ENCODE measurements around the gene LTA4H. TPM values are rescaled to one million over a fixed set of nuclear protein-coding genes. Genes with fewer than 3 reads are reported as not detected.
"Not testable (repeated sequence)": the region's sequence is repeated elsewhere in the genome, so short reads cannot be mapped to it uniquely, and the experiment has no call there.

Gene LTA4H
- total RNA-seq, 8 experiments from 2014 or later, result 56.7 to 258 (median 66.9) TPM

DNA sequence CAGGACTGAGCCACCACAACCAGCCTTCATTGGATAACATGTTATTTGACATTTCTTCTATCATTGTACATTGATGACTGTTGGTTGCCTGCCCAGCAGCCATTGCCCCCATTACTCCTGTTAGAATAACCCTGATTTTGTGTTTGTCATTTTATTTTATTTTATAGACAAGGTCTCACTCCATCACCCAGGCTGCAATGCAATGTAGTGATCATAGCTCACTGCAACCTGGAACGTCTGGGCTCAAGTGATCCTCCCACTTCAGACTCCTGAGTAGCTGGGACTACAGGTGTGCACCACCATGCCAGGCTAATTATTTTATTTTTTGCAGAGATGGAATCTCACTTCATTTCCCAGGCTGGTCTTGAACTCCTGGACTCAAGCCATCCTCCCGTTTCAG, 33.2 kb upstream of the LTA4H start:
- no peak overlapping the region for H3K27ac ChIP-seq
- no peak overlapping the region for H3K4me3 ChIP-seq
- H3K4me1 ChIP-seq (replicated peaks in 1 of 2), result peaks cover 4 to 7% of the 10 kb centered on the region in 2 donors
- 0 to 100% (median 65%) methylated on average over 1 to 2 of the region's 2 CpGs; no CpG with 5 or more reads in 2 of the 10 experiments for WGBS, 10 experiments
- in situ Hi-C loops (cut with MboI; ENCODE audit: low pct_unique_long_range_greater_than_20kb in 2 of 9, low sequenced_read_pairs in 9 of 9, unreplicated experiment in 9 of 9), result loop anchor here (10.0 to 25.0 kb wide), 5 partner anchors 144 to 446 kb away; partner anchors contain the start of gene CDK17 (in 1 of the 9)
- ATAC-seq (replicated peaks in 6 of 8), result no peak

DNA sequence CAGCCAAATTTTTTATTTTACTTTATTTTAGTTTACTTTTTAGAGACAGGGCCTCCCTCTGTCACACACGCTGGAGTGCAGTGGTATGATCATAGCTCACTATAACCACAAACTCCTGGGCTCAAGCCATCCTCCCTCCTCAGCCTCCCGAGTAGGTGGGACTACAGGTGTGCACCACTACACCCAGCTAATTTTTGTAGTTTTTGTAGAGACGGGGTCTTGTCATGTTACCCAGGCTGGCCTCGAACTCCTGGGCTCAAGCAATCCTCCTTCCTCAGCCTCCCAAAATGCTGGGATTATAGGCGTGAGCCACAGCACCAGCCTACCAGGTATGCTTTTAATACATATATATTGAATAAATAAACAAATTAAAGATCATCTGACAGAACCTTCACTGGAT, 32.7 kb upstream of the LTA4H start:
- H3K27ac ChIP-seq, result no peak overlapping the region
- no peak overlapping the region for H3K4me3 ChIP-seq
- 70 to 97% (median 77%) methylated on average over 2 to 5 of the region's 5 CpGs; no CpG with 5 or more reads in 2 of the 10 experiments for WGBS, 10 experiments
- ATAC-seq (replicated peaks in 6 of 8), result no peak
- peaks cover 4 to 7% of the 10 kb centered on the region in 2 donors for H3K4me1 ChIP-seq (replicated peaks in 1 of 2)
- in situ Hi-C loops (cut with MboI; ENCODE audit: low pct_unique_long_range_greater_than_20kb in 2 of 9, low sequenced_read_pairs in 9 of 9, unreplicated experiment in 9 of 9), result loop anchor here (10.0 to 25.0 kb wide), 5 partner anchors 144 to 447 kb away; partner anchors contain the start of gene CDK17 (in 1 of the 9)

DNA sequence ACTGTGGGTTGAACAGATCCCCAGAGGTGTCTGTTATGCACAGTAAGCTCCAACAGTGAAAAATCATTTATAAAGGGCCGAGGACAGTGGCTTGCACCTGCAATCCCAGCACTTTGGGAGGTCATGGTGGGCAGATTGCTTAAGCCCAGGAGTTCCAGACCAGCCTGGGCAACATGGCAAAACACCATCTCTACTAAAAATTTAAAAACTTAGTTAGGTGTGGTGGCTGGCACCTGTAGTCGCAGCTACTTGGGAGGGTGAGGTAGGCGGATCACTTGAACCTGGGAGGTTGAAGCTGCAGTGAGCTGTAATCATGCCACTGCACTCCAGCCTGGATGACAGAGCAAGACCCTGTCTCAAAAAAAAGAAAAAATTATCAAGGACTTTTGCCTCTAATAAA, 30.4 kb upstream of the LTA4H start:
- not testable (repeated sequence) for H3K27ac ChIP-seq; H3K4me1 ChIP-seq (replicated peaks in 1 of 2); H3K4me3 ChIP-seq; ATAC-seq (replicated peaks in 6 of 8)
- in situ Hi-C loops (cut with MboI; ENCODE audit: low pct_unique_long_range_greater_than_20kb in 2 of 9, low sequenced_read_pairs in 9 of 9, unreplicated experiment in 9 of 9), result loop anchor here (10.0 to 25.0 kb wide), 5 partner anchors 147 to 449 kb away; partner anchors contain the start of gene CDK17 (in 1 of the 9)
- 78 to 100% (median 93%) methylated on average over 1 to 3 of the region's 3 CpGs; no CpG with 5 or more reads in 5 of the 10 experiments for WGBS, 10 experiments

DNA sequence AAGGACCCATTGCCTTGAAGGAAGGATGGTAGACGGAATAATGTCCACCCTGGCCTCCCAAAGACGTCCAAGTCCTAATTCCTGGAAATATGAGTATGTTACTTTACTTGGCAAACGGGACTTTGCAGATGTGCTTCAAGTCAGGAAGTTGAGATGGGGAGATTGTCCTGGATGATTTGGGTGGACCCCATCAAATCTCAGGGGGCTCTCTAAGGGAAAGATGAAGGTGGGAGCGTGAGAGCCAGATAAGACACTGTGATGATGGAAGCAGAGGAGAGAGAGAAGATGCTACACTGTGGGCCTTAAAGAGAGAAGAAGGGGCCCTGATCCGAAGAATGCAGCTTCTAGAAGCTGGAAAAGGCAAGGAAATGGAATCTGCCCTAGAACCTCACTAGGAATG, 29.6 kb upstream of the LTA4H start:
- H3K4me3 ChIP-seq, result no peak overlapping the region
- no peaks in the 10 kb centered on the region for H3K4me1 ChIP-seq (replicated peaks in 1 of 2)
- in situ Hi-C loops (cut with MboI; ENCODE audit: low pct_unique_long_range_greater_than_20kb in 2 of 9, low sequenced_read_pairs in 9 of 9, unreplicated experiment in 9 of 9), result loop anchor here (10.0 to 25.0 kb wide), 5 partner anchors 147 to 450 kb away; partner anchors contain the start of gene CDK17 (in 1 of the 9)
- WGBS, 10 experiments, result 70 to 100% (median 83%) methylated on average over 1 to 4 of the region's 5 CpGs; no CpG with 5 or more reads in 1 of the 10 experiments
- no peak overlapping the region for H3K27ac ChIP-seq
- ATAC-seq (replicated peaks in 6 of 8), result no peak

- ATAC-seq (replicated peaks in 6 of 8), result no peak
- no peak overlapping the region for H3K27ac ChIP-seq
- H3K4me3 ChIP-seq, result no peak overlapping the region
- 43 to 90% (median 83%) methylated on average over 1 to 2 of the region's 2 CpGs; no CpG with 5 or more reads in 5 of the 10 experiments for WGBS, 10 experiments
- H3K4me1 ChIP-seq (replicated peaks in 1 of 2), result no peaks in the 10 kb centered on the region
- in situ Hi-C loops (cut with MboI; ENCODE audit: low pct_unique_long_range_greater_than_20kb in 2 of 9, low sequenced_read_pairs in 9 of 9, unreplicated experiment in 9 of 9), result loop anchor here (10.0 to 25.0 kb wide), 5 partner anchors 148 to 451 kb away; partner anchors contain the start of gene CDK17 (in 1 of the 9)
Observed at GRCh38 chr12:96064271-96064670, 28.9 kb upstream of the LTA4H start.

- ATAC-seq (replicated peaks in 6 of 8), result no peak
- Histone ChIP-seq H3K4me3 (no peak overlapping the region), H3K27ac (no peak overlapping the region), H3K4me1 (replicated peaks in 1 of 2) (no peaks in the 10 kb centered on the region)
- WGBS, 10 experiments, result 0 to 95% (median 74%) methylated on average over 1 to 4 of the region's 4 CpGs; no CpG with 5 or more reads in 1 of the 10 experiments
- in situ Hi-C loops (cut with MboI; ENCODE audit: low pct_unique_long_range_greater_than_20kb in 2 of 9, low sequenced_read_pairs in 9 of 9, unreplicated experiment in 9 of 9), result loop anchor here (10.0 to 25.0 kb wide), 5 partner anchors 149 to 452 kb away; partner anchors contain the start of gene CDK17 (in 1 of the 9)
Observed at GRCh38 chr12:96063046-96063445, 27.7 kb upstream of the LTA4H start.

GRCh38 chr12:96061864-96062453, 26.6 kb upstream of the LTA4H start:
- H3K27ac ChIP-seq, result no peak overlapping the region
- in situ Hi-C loops (cut with MboI; ENCODE audit: low pct_unique_long_range_greater_than_20kb in 2 of 9, low sequenced_read_pairs in 9 of 9, unreplicated experiment in 9 of 9), result loop anchor here (10.0 to 25.0 kb wide), 5 partner anchors 150 to 453 kb away; partner anchors contain the start of gene CDK17 (in 1 of the 9)
- 0 to 100% (median 44%) methylated on average over 1 to 4 of the region's 4 CpGs; no CpG with 5 or more reads in 2 of the 10 experiments for WGBS, 10 experiments
- H3K4me3 ChIP-seq, result no peak overlapping the region
- no peaks in the 10 kb centered on the region for H3K4me1 ChIP-seq (replicated peaks in 1 of 2)
- ATAC-seq (replicated peaks in 6 of 8), result peak; percentile 50 to 100 (median 60)

- no peak overlapping the region for H3K27ac ChIP-seq
- H3K4me3 ChIP-seq, result no peak overlapping the region
- ATAC-seq (replicated peaks in 6 of 8), result peak in 2 of 8 experiments; percentile 18 to 24
- no peaks in the 10 kb centered on the region for H3K4me1 ChIP-seq (replicated peaks in 1 of 2)
- WGBS, 10 experiments, result 33 to 100% (median 95%) methylated on average over 1 to 3 of the region's 3 CpGs; no CpG with 5 or more reads in 2 of the 10 experiments
- in situ Hi-C loops (cut with MboI; ENCODE audit: low pct_unique_long_range_greater_than_20kb in 2 of 9, low sequenced_read_pairs in 9 of 9, unreplicated experiment in 9 of 9), result loop anchor here (10.0 to 25.0 kb wide), 5 partner anchors 151 to 453 kb away; partner anchors contain the start of gene CDK17 (in 1 of the 9)
Observed at GRCh38 chr12:96061323-96061722, 25.9 kb upstream of the LTA4H start.

DNA sequence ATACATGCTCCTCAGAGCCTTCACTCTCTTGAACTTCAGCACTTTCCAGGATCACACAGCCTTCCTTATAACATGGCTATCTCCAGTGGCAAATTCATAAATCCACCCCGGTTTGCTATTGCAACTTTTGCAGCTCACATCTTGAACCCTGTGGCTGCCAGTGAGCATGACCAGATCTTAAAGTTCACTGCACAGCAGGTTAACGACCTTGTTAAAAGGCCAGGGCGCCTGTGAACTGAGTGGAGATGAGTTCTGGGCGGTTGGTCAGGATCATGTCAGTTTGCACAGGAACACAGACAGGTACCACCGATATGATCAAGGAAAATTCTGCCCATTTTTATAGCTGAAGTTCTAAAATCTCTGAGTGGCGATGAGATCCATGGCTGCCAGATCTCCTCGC, 24.7 kb upstream of the LTA4H start:
- ATAC-seq (replicated peaks in 6 of 8), result no peak
- Histone ChIP-seq H3K4me1 (replicated peaks in 1 of 2) (no peaks in the 10 kb centered on the region), H3K27ac (no peak overlapping the region), H3K4me3 (no peak overlapping the region)
- in situ Hi-C loops (cut with MboI; ENCODE audit: low pct_unique_long_range_greater_than_20kb in 2 of 9, low sequenced_read_pairs in 9 of 9, unreplicated experiment in 9 of 9), result loop anchor here (10.0 to 25.0 kb wide), 5 partner anchors 152 to 455 kb away; partner anchors contain the start of gene CDK17 (in 1 of the 9)
- WGBS, 10 experiments, result 20 to 80% (median 70%) methylated on average over 1 to 5 of the region's 7 CpGs; no CpG with 5 or more reads in 3 of the 10 experiments

GRCh38 chr12:96057986-96058553, 22.7 kb upstream of the LTA4H start:
- in situ Hi-C loops (cut with MboI; ENCODE audit: low pct_unique_long_range_greater_than_20kb in 2 of 9, low sequenced_read_pairs in 9 of 9, unreplicated experiment in 9 of 9), result loop anchor here (25.0 kb wide), 3 partner anchors 154 to 454 kb away; partner anchors contain the start of gene CDK17 (in 1 of the 9)
- H3K27ac ChIP-seq, result no peak overlapping the region
- no peaks in the 10 kb centered on the region for H3K4me1 ChIP-seq (replicated peaks in 1 of 2)
- no peak overlapping the region for H3K4me3 ChIP-seq
- ATAC-seq (replicated peaks in 6 of 8), result no peak
- 50 to 100% (median 77%) methylated on average over 1 to 3 of the region's 4 CpGs; no CpG with 5 or more reads in 2 of the 10 experiments for WGBS, 10 experiments

DNA sequence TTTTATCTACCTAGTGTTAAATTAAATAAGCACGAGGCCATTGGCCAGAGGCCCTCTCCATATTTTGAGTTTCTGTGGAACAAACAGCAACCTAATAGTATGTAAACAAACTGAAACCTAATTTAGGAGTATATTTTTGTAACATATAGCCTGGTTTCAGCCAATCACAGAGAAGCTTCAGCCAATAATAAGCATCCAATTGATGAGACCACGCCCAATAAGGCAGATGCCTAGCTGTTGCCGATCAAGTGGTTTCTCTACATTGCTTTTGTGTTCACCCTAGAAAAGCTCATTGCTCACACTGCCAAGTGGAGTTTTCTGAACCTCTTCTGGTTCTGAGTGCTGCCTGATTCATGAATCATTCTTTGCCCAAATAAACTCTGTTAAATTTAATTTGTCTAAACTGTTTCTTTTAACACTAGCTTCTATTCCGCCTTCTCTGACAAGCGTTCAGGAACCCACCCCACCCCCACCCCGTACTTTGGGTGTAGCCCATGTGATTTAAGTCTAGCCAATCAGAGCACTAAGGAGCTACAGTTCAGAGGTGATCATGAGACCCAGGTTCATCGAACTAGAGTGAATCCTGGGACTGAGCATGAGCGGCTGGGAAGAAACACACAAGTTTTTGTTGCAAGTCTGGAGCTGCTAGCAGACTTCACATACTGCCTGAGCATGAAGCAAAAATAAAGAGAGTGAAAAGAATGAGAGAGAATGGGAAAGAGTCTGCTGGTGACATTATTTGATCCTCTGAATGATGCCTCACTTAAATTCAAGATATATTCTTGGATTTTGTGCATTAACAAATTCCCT, 21.5 kb upstream of the LTA4H start:
- no peak for ATAC-seq (replicated peaks in 6 of 8)
- 40 to 100% (median 89%) methylated on average over 1 to 8 of the region's 8 CpGs for WGBS, 10 experiments
- no peaks in the 10 kb centered on the region for H3K4me1 ChIP-seq (replicated peaks in 1 of 2)
- H3K27ac ChIP-seq, result no peak overlapping the region
- in situ Hi-C loops (cut with MboI; ENCODE audit: low pct_unique_long_range_greater_than_20kb in 2 of 9, low sequenced_read_pairs in 9 of 9, unreplicated experiment in 9 of 9), result loop anchor here (25.0 kb wide), 3 partner anchors 155 to 455 kb away; partner anchors contain the start of gene CDK17 (in 1 of the 9)
- H3K4me3 ChIP-seq, result no peak overlapping the region

GRCh38 chr12:96054244-96054610, 18.8 kb upstream of the LTA4H start:
- ATAC-seq (replicated peaks in 6 of 8), result no peak
- in situ Hi-C loops (cut with MboI; ENCODE audit: low pct_unique_long_range_greater_than_20kb in 2 of 9, low sequenced_read_pairs in 9 of 9, unreplicated experiment in 9 of 9), result loop anchor here (25.0 kb wide), 3 partner anchors 158 to 458 kb away; partner anchors contain the start of gene CDK17 (in 1 of the 9)
- Histone ChIP-seq H3K4me3 (no peak overlapping the region), H3K27ac (no peak overlapping the region), H3K4me1 (replicated peaks in 1 of 2) (no peaks in the 10 kb centered on the region)
- WGBS, 10 experiments, result 33 to 100% (median 92%) methylated on average over 1 to 4 of the region's 4 CpGs; no CpG with 5 or more reads in 1 of the 10 experiments
